ENCODE results near the gene SEC14L5. TPM values are rescaled to one million over a fixed set of nuclear protein-coding genes. Genes with fewer than 3 reads are reported as not detected.
A peak's percentile ranks its signal among the peaks of the same experiment; 100 is the strongest.
"Not testable (repeated sequence)": the region's sequence is repeated elsewhere in the genome, so short reads cannot be mapped to it uniquely, and the experiment has no call there.

Gene SEC14L5
- total RNA-seq, 2 donors from 2014 or later = 1.1 TPM; not detected in 1

GRCh38 chr16:4925293-4925607, 32.9 kb upstream of the SEC14L5 start:
- Mint-ChIP-seq H3K9me3 (peaks cover 7 to 8% of the 10 kb centered on the region in 2 donors), H3K27ac (no peak overlapping the region), H3K36me3 (peaks cover 8 to 9% of the 10 kb centered on the region in 2 donors)
- DNase-seq (ENCODE audit: low spot score in 2 of 2) (no peak), ATAC-seq (no peak)

GRCh38 chr16:4925791-4926190, 32.3 kb upstream of the SEC14L5 start:
- Mint-ChIP-seq H3K9me3 (peaks cover 7 to 8% of the 10 kb centered on the region in 2 donors), H3K36me3 (peaks cover 8 to 9% of the 10 kb centered on the region in 2 donors), H3K27ac (no peak overlapping the region)
- no peak for DNase-seq (ENCODE audit: low spot score in 2 of 2)
- ATAC-seq = no peak

GRCh38 chr16:4926928-4927327, 31.2 kb upstream of the SEC14L5 start:
- Mint-ChIP-seq H3K36me3 (peaks cover 8 to 9% of the 10 kb centered on the region in 2 donors), H3K9me3 (peaks cover 7 to 8% of the 10 kb centered on the region in 2 donors), H3K27ac (no peak overlapping the region)
- no peak for DNase-seq (ENCODE audit: low spot score in 2 of 2)
- ATAC-seq = no peak

GRCh38 chr16:4927661-4928060, 30.5 kb upstream of the SEC14L5 start:
- DNase-seq (ENCODE audit: low spot score in 2 of 2) (no peak), ATAC-seq (no peak)
- peaks cover 7 to 8% of the 10 kb centered on the region in 2 donors for H3K9me3 Mint-ChIP-seq
- H3K36me3 Mint-ChIP-seq = peaks cover 8 to 9% of the 10 kb centered on the region in 2 donors
- no peak overlapping the region for H3K27ac Mint-ChIP-seq

- H3K36me3 Mint-ChIP-seq = peaks cover 8 to 9% of the 10 kb centered on the region in 2 donors
- peaks cover 7 to 8% of the 10 kb centered on the region in 2 donors for H3K9me3 Mint-ChIP-seq
- no peak overlapping the region for H3K27ac Mint-ChIP-seq
- no peak for DNase-seq (ENCODE audit: low spot score in 2 of 2)
- ATAC-seq = no peak
These were observed 29.9 kb upstream of the SEC14L5 start for GRCh38 chr16:4928227-4928626.

DNA sequence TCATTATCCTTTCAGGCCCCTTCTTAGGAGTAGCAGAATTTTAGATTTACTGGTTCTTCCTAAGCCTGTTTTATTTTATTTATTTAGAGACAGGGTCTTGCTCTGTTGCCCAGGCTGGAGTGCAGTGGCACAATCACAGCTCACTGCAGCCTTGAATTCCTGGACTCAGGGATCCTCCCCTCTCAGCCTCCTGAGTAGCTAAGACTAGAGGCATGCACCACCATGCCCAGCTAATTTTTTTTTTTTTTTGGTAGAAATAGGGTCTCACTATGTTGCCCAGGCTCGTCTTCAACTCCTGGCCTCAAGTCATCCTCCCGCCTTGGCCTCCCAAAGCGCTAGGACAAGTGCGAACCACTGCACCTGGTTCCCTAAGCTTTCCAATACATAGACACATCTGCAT, 28.5 kb upstream of the SEC14L5 start:
- not testable (repeated sequence) for H3K36me3 Mint-ChIP-seq; H3K27ac Mint-ChIP-seq; DNase-seq (ENCODE audit: low spot score in 2 of 2); H3K9me3 Mint-ChIP-seq; ATAC-seq

GRCh38 chr16:4931381-4931780, 26.7 kb upstream of the SEC14L5 start:
- Mint-ChIP-seq H3K36me3 (peaks cover 8 to 9% of the 10 kb centered on the region in 2 donors), H3K9me3 (peaks cover 7 to 8% of the 10 kb centered on the region in 2 donors), H3K27ac (no peak overlapping the region)
- DNase-seq (ENCODE audit: low spot score in 2 of 2) (no peak), ATAC-seq (no peak)

DNA sequence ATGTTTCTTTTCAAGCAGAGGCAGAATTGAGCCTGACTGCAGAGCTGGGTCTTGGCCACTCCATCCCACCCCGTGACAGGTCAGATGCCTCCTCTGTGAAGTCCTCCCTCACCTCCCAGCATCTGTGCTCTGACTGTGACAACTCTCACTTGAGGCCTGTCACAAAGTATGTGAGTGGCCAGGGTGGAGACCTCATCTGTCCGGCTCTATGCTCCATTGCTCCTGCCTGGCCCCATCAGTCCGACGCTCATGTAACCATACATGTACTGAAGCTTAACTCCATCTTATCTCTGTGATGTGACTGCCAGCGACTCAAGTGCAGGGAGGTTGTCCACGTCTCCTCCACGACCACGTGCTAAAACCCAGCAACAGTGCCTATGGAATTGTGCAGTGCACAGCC, 24.7 kb upstream of the SEC14L5 start:
- H3K9me3 Mint-ChIP-seq = no peaks in the 10 kb centered on the region
- no peak overlapping the region for H3K27ac Mint-ChIP-seq
- ATAC-seq (no peak), DNase-seq (ENCODE audit: low spot score in 2 of 2) (no peak)
- no peaks in the 10 kb centered on the region for H3K36me3 Mint-ChIP-seq

DNA sequence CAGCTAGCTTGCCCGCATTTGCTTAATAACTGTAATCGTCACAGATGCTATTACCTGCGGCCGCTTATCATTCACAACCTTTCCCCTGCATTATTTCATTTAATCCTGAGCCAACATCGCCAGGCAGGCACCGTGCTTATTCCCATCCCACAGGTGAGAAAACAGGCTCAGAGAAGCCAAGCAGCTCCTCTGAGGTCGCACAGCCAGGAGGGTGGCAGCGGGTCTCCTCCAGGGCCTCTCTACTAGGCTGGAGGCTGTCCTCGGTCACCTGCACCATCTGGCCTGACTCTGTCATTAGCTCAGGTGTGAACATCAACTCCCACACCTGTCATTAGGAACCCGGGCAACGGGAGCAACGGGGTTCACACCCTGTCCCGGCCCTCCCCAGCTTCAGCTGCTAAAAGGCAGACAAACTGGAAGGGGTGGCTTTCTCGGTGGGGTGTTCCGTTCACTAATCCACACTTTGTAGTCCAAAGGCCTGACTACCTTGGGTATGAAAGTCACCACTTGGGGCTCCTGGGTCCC, 24.2 kb upstream of the SEC14L5 start:
- DNase-seq (ENCODE audit: low spot score in 2 of 2) (no peak), ATAC-seq (no peak)
- Mint-ChIP-seq H3K9me3 (no peaks in the 10 kb centered on the region), H3K27ac (no peak overlapping the region), H3K36me3 (no peaks in the 10 kb centered on the region)

DNA sequence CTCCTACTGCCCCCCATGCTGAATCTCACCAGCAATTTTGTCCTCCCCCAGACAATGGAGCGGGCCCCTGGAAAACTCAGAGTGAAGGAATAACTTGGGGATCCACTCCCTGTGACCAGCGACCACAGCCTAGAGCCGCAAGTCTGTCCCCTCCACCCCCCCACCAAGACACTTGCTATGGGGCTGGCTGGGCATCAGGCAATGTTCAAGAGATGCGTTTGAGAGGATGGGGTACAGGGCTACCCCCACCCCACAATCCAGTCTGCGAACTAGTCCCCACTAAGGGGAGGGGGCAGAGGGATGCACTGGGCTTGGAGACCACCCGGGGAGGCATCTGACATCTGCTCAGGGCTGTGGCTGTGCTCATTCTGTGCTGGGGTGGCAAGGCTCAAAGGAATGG, 23.5 kb upstream of the SEC14L5 start:
- DNase-seq (ENCODE audit: low spot score in 2 of 2) = no peak
- Mint-ChIP-seq H3K36me3 (no peaks in the 10 kb centered on the region), H3K9me3 (no peaks in the 10 kb centered on the region), H3K27ac (no peak overlapping the region)
- ATAC-seq = no peak

GRCh38 chr16:4935241-4935855, 22.8 kb upstream of the SEC14L5 start:
- no peak for ATAC-seq
- no peak overlapping the region for H3K27ac Mint-ChIP-seq
- H3K36me3 Mint-ChIP-seq = no peaks in the 10 kb centered on the region
- no peak for DNase-seq (ENCODE audit: low spot score in 2 of 2)
- no peaks in the 10 kb centered on the region for H3K9me3 Mint-ChIP-seq

DNA sequence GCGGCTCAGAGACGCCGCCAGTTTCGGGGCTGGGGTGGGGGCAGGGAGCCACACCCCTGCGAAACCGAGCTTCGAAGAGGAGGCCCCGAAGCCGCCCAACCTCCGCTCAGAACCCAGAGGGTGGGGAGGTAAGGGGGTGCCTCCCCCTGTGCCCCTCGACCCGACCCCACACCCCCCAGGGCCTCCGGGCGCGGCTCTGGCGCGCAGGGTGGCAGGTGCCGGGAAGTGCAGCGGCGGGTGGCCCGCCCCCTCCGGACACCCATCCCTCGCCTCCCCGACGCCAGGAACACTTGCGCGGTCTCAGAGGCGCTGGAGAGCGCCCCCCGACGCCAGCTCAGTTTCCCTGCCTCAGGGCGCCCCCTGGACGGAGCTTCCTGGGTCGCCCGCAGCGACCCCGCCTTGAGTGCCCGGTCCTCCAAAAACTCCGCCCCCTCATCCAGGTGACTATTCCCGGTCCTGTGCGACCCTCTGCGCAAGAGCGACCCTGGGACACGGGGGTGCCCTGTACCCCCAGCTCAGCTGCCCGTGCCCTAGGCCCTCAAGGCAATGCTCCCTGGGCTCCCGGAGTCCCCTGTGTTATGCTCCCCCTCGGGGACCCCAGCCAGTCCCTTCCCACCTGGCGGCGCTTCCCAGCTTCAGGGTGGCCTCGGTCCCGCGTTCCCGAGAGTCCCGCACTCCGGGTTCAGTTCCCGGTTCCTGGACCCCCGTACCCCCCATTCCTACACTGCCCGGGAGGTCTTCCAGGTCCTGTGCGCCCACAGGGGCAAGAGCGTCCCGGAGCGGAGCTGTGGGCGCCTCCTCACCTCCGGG, 21.7 kb upstream of the SEC14L5 start:
- no peak overlapping the region for H3K27ac Mint-ChIP-seq

GRCh38 chr16:4936991-4937781, 20.9 kb upstream of the SEC14L5 start, which contains the start of gene PPL:
TSS of gene PPL (minus strand) at chr16:4937148. CDS start at chr16:4937045, 103 bp downstream.
- no peak within 1 kb of the TSS for H3K27ac Mint-ChIP-seq
- ATAC-seq (peak in 1 of 2 donors; percentile 65), DNase-seq (ENCODE audit: low spot score in 2 of 2) (peak in 1 of 2 donors; percentile 22)
- no peaks in the 10 kb centered on the region for H3K36me3 Mint-ChIP-seq
- H3K9me3 Mint-ChIP-seq = no peaks in the 10 kb centered on the region

More for the DNA sequence above, 21.7 kb upstream of the SEC14L5 start:
- ATAC-seq (peak in 1 of 2 donors; percentile 34), DNase-seq (ENCODE audit: low spot score in 2 of 2) (no peak)
- H3K9me3 Mint-ChIP-seq = no peaks in the 10 kb centered on the region
- no peaks in the 10 kb centered on the region for H3K36me3 Mint-ChIP-seq

- Mint-ChIP-seq H3K27ac (no peak overlapping the region), H3K36me3 (no peaks in the 10 kb centered on the region), H3K9me3 (no peaks in the 10 kb centered on the region)
- no peak for ATAC-seq
- DNase-seq (ENCODE audit: low spot score in 2 of 2) = no peak
These were observed 20.1 kb upstream of the SEC14L5 start for GRCh38 chr16:4937782-4938682.

- H3K9me3 Mint-ChIP-seq = no peaks in the 10 kb centered on the region
- no peak for DNase-seq (ENCODE audit: low spot score in 2 of 2)
- ATAC-seq = no peak
- no peak overlapping the region for H3K27ac Mint-ChIP-seq
- no peaks in the 10 kb centered on the region for H3K36me3 Mint-ChIP-seq
These were observed 19.5 kb upstream of the SEC14L5 start for GRCh38 chr16:4938683-4939030.

- ATAC-seq (no peak), DNase-seq (ENCODE audit: low spot score in 2 of 2) (no peak)
- no peaks in the 10 kb centered on the region for H3K9me3 Mint-ChIP-seq
- H3K27ac Mint-ChIP-seq = no peak overlapping the region
- H3K36me3 Mint-ChIP-seq = no peaks in the 10 kb centered on the region
These were observed 17.4 kb upstream of the SEC14L5 start for GRCh38 chr16:4940719-4941118.
